ENCODE data around the gene PSENEN.

The PSENEN gene

DNA sequence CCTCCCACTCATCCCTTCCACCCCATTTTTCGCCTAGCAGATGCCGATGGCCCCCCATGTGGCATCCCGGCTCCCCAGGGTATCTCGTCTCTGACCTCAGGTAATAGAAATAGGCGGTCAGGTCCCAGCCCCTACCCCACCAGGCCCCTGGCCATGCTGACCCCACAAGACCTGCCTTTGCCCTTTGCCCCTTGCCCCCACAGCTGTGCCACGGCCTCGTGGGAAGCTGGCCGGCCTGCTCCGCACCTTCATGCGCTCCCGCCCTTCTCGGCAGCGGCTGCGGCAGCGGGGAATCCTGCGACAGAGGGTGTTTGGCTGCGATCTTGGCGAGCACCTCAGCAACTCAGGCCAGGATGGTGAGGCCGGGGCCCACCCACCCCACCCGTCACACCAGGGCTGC lies 35.3 kb downstream of the PSENEN start:
- no peak for DNase-seq (ENCODE audit: low read depth)
- TF ChIP-seq, protein P1, sequence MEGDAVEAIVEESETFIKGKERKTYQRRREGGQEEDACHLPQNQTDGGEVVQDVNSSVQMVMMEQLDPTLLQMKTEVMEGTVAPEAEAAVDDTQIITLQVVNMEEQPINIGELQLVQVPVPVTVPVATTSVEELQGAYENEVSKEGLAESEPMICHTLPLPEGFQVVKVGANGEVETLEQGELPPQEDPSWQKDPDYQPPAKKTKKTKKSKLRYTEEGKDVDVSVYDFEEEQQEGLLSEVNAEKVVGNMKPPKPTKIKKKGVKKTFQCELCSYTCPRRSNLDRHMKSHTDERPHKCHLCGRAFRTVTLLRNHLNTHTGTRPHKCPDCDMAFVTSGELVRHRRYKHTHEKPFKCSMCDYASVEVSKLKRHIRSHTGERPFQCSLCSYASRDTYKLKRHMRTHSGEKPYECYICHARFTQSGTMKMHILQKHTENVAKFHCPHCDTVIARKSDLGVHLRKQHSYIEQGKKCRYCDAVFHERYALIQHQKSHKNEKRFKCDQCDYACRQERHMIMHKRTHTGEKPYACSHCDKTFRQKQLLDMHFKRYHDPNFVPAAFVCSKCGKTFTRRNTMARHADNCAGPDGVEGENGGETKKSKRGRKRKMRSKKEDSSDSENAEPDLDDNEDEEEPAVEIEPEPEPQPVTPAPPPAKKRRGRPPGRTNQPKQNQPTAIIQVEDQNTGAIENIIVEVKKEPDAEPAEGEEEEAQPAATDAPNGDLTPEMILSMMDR (IDR thresholded peaks at IDR 0.05; ENCODE audit: control insufficient read depth, insufficient read depth, low read depth, low read length, missing control alignments): no peak
- no peak overlapping the region for H3K4me3 ChIP-seq (ENCODE audit: control insufficient read depth, low read depth, low read length)

GRCh38 chr19:35781650-35782049 lies 36.2 kb downstream of the PSENEN start:
- no peak for DNase-seq (ENCODE audit: low read depth)
- TF ChIP-seq, protein P1 (IDR thresholded peaks at IDR 0.05; ENCODE audit: control insufficient read depth, insufficient read depth, low read depth, low read length, missing control alignments): no peak

DNA sequence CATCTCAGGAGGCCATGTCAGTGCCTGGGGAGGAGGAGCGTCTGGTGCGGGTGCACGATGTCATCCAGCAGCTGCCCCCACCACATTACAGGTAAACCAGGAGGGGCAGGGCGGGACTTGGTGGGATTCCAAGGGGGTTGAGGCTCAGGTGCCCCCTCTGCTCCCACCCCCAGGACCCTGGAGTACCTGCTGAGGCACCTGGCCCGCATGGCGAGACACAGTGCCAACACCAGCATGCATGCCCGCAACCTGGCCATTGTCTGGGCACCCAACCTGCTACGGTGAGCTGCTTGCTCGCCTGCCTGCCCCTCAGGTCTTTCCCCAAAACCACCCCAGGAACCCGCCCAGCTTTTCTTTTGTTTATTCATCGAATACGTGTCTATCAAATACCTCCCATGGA lies 37.1 kb downstream of the PSENEN start:
- TF ChIP-seq, protein P1 (IDR thresholded peaks at IDR 0.05; ENCODE audit: control insufficient read depth, insufficient read depth, low read depth, low read length, missing control alignments): no peak
- DNase-seq (ENCODE audit: low read depth): no peak
- no peak overlapping the region for H3K4me3 ChIP-seq (ENCODE audit: control insufficient read depth, low read depth, low read length)

More at GRCh38 chr19:35781650-35782049, 36.2 kb downstream of the PSENEN start:
- H3K4me3 ChIP-seq (ENCODE audit: control insufficient read depth, low read depth, low read length): no peak overlapping the region

- no peak overlapping the region for H3K4me3 ChIP-seq (ENCODE audit: control insufficient read depth, low read depth, low read length)
- DNase-seq (ENCODE audit: low read depth): no peak
- TF ChIP-seq, protein P1 (IDR thresholded peaks at IDR 0.05; ENCODE audit: control insufficient read depth, insufficient read depth, low read depth, low read length, missing control alignments): no peak
Measured at GRCh38 chr19:35783469-35784434, 38.3 kb downstream of the PSENEN start.

GRCh38 chr19:35784503-35785338 lies 39.3 kb downstream of the PSENEN start:
- H3K4me3 ChIP-seq (ENCODE audit: control insufficient read depth, low read depth, low read length): no peak overlapping the region
- no peak for DNase-seq (ENCODE audit: low read depth)
- TF ChIP-seq, protein P1 (IDR thresholded peaks at IDR 0.05; ENCODE audit: control insufficient read depth, insufficient read depth, low read depth, low read length, missing control alignments): no peak

DNA sequence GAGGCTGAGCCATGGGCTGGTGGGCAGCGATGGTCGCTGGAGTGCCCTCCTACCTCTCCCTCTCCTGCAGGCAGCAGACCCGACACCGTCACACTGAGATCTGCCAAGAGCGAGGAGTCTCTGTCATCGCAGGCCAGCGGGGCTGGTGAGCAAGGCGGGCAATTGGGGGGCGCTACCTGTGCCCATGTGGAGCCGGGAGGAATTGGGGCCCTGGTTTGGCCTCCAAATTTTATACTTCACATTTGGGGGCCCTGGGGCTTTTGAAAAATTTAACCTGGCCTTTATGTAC lies 39.8 kb downstream of the PSENEN start:
- no peak overlapping the region for H3K4me3 ChIP-seq (ENCODE audit: control insufficient read depth, low read depth, low read length)
- TF ChIP-seq, protein P1 (IDR thresholded peaks at IDR 0.05; ENCODE audit: control insufficient read depth, insufficient read depth, low read depth, low read length, missing control alignments): no peak
- no peak for DNase-seq (ENCODE audit: low read depth)

Data from AG09309 (cell line).